GM06990 (cell line): ENCODE results near the gene RIPK4.

ENCODE experiments used
- DNase-seq: peaks from one replicate; pipeline ENCODE4 v3.0.0-alpha.2; 2011; ENCODE audit not compliant: insufficient read length; ENCODE audit errors: extremely low read depth
- H3K27me3 ChIP-seq: replicated peaks from 2 replicates; pipeline ENCODE4 v1.6.0; 2011; ENCODE audit warnings: low read length; ENCODE audit not compliant: control insufficient read depth, insufficient read depth
- H3K36me3 ChIP-seq: 2 replicates; pipeline ENCODE4 v1.5.1; 2011; ENCODE audit warnings: low read length; ENCODE audit not compliant: control insufficient read depth, insufficient read depth
- H3K4me3 ChIP-seq: replicated peaks from 2 replicates; pipeline ENCODE4 v1.5.1; 2011; ENCODE audit warnings: low read depth, mild to moderate bottlenecking, control low read depth, low read length
- CTCF ChIP-seq: IDR thresholded peaks from 2 replicates; pipeline ENCODE4 v1.5.1; 2011; ENCODE audit warnings: low read length, control low read depth, mild to moderate bottlenecking, inconsistent platforms; ENCODE audit not compliant: insufficient read depth, poor library complexity, severe bottlenecking

The RIPK4 gene

GRCh38 chr21:41759926-41760325, 6.9 kb downstream of the RIPK4 start:
- Histone ChIP-seq H3K27me3 (0 out of 2 replicates have a peak, but pooled peaks cover 1% of the 10 kb centered on the region), H3K4me3 (no peak overlapping the region), H3K36me3 (no peaks in the 10 kb centered on the region)
- no peak for DNase-seq
- TF ChIP-seq CTCF = no peak

DNA sequence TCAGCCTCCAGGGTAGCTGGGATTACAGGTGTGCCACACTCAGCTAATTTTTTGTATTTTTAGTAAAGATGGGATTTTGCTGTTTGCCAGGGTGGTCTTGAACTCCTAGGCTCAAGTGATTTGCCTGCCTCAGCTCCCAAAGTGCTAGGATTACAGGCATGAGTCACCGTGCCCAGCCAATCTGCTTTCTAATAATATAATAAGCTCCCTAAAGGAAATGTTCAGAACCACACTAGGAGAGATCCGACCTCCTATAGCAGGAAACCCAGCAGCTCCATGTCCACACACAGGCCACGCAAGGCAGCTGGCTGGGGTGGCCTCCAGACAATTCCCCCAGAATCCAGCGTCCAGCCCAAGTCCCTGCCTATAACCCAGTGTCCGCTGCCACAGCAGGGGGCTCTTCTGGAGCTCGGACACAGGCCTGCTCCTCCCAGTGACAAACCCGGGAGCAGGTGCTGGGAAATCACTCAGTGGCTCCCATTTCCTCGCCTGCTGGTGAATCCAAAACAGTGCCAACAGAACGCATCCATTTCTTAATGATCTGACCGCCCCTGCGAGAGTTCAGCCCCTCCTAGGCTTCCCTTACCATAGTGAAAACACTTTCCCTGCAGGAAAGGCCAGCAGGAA, 7.5 kb downstream of the RIPK4 start:
- Histone ChIP-seq H3K36me3 (no peaks in the 10 kb centered on the region), H3K27me3 (0 out of 2 replicates have a peak, but pooled peaks cover 1% of the 10 kb centered on the region), H3K4me3 (no peak overlapping the region)
- DNase-seq = no peak
- TF ChIP-seq CTCF = no peak

- no peak for DNase-seq
- Histone ChIP-seq H3K27me3 (0 out of 2 replicates have a peak, but pooled peaks cover 1% of the 10 kb centered on the region), H3K36me3 (no peaks in the 10 kb centered on the region), H3K4me3 (no peak overlapping the region)
- TF ChIP-seq CTCF = no peak
These were observed 8.3 kb downstream of the RIPK4 start for GRCh38 chr21:41758550-41758949.

- DNase-seq = no peak
- TF ChIP-seq CTCF = no peak
These were observed 10.7 kb downstream of the RIPK4 start for GRCh38 chr21:41755934-41756773.

DNA sequence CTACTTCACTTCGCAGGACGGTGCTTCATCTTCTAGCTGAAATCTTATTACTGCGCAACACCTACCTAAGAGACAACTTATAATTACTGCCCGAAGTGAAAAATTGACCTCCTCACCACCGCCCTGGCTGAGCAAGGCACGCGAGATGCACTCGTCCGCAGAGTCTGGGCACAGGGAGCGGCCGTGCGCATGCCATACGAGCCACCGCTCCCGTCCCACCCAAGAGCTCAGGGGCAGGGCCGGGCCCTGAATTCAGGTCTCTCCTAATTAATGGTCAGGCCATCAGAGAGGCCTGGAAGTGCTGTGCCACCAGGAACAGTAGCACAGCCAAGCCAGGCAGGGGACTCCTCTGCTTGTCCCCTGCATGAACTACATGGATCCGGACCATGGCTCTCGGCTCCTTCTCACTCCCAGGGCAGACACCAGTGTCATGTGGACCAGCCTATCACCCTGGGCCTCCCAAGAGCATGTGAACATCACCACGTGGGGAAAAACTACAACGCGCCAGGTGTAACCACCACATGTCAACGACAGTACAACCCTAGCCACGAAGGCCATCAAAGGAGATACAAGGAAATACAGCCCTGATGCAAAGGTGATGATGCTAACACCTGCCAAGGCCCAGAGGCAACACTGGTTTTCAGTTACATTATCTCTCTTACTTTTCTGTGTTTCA, 11.5 kb downstream of the RIPK4 start:
- Histone ChIP-seq H3K27me3 (no peaks in the 10 kb centered on the region), H3K4me3 (no peak overlapping the region), H3K36me3 (no peaks in the 10 kb centered on the region)
- no peak for DNase-seq
- TF ChIP-seq CTCF = no peak

More at GRCh38 chr21:41755934-41756773, 10.7 kb downstream of the RIPK4 start:
- no peak overlapping the region for H3K4me3 ChIP-seq
- H3K27me3 ChIP-seq = no peaks in the 10 kb centered on the region
- H3K36me3 ChIP-seq = no peaks in the 10 kb centered on the region
